ENCODE results near the gene ERP27. TPM values are rescaled to one million over a fixed set of nuclear protein-coding genes. Genes with fewer than 3 reads are reported as not detected.

ERP27 gene
- polyA plus RNA-seq, 3 donors: 20.6 to 27.6 (median 23.0) TPM

DNA sequence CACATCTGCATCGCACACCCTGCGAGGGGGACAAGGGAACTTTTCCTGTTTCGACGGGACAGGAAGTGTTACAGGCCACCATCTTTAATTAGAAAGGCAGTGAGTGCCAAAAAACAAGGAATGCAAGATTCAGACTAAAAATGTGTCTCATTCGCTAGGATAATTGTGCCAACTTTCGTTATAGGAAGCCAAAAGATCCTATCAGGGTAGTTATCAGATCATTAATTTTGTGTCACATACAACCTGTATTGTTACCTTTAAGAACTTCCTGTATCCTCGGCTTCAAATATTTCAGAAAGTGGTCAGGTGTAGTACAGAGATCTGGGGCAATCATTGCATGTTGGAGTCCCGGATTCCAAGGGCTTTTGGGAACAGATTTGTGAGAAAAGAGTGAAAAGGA is 33.5 kb downstream of the ERP27 start:
- no peak for DNase-seq

DNA sequence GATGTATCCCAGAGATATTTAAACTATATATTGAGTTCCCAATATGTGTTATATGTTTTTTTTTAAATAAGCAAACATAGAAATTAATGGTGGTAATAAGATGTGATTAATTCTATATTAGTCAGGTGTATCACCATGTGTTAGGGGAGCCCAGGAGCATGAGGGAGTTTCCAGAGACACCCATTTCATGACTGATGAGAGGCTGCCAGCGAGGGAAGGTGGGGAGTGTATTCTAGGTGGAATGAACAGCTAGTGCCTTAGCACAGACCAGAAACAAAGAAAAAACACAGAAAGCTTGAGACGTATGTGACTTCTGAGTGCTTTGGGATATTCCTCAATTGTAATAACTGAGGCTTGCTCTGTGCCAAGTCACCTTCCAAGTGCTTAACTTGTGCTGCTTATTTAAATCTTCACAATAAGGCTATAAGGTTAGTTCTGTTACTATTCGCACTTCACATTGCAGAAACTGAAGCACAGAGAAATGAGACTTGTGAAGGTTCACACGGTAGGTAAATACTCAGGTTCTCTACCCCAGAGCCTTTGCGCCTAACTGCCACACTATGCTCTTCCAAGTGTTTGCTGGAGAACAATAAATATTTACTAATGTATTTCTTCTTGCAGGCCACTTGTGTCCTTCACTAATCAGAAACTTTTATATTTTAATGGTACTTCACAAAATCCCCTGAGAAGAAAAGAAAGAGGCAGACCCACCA is 34.8 kb downstream of the ERP27 start:
- DNase-seq: no peak

DNA sequence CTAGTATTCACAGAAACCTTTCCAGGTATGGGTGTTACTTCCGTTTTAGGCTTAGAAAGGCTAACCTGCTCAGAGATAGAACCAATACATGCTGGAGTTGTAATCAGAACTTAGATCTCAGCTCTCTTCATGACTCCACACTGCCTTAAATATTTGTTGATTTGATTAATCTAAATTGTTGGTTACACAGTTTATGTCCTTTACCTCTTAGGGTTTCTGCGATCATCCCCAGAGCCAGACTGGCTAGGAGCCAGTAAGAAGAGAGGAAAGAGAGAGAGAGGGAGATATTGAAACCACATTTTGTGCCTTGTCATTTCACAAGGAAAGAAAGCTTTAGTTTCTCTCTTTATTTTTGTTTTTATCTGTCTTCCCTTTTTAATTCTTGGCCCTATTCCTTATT is 35.9 kb downstream of the ERP27 start:
- DNase-seq: no peak

DNA sequence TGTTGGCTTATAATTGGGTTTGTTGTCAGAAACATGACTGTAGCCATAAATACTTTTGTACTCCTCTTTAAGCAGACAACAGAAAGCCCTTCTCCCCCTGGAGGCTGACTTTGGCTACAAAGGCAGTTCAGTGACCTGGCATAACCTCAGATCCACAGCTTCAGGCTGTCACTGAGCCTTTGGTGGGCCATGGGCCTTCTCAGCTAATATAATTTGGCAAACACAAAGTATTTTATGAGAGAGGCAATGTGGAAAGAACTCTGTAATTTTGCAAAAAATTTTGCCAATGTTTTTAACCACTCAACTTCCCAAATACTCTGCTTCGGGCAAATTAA is 37.1 kb downstream of the ERP27 start:
- DNase-seq: no peak

DNA sequence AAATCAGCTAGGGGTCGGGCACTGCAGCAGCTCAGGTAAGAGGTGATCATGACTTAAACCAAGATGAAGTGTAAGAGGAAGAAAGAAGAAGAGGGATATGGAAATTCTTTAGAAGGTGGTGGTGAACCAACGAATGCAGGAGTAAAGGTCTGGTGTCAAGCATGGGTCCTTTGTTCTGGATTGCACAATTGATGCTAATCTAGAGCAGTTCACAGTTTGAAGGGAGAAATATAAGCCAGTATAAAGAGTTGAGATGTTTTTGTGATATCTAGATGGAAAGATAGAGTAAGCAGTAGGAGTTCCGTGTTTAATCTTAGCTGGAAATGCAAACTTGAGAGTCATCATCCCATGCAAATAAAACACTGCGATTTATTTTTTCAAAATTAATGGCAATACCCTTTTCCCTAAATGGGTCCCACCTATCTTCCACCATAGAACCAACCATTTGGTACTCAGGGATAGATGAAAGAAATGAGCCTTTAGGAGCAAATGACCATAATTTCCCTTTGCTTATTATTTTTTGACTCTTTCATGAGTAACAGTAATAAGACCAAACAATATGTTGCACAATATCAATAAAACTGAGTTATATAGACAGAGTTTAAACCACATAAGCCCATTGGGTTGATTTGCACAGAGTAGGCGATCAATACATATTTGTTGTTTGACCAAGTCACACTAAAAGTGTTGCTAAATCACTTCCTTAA is 37.7 kb downstream of the ERP27 start:
- DNase-seq: no peak

DNA sequence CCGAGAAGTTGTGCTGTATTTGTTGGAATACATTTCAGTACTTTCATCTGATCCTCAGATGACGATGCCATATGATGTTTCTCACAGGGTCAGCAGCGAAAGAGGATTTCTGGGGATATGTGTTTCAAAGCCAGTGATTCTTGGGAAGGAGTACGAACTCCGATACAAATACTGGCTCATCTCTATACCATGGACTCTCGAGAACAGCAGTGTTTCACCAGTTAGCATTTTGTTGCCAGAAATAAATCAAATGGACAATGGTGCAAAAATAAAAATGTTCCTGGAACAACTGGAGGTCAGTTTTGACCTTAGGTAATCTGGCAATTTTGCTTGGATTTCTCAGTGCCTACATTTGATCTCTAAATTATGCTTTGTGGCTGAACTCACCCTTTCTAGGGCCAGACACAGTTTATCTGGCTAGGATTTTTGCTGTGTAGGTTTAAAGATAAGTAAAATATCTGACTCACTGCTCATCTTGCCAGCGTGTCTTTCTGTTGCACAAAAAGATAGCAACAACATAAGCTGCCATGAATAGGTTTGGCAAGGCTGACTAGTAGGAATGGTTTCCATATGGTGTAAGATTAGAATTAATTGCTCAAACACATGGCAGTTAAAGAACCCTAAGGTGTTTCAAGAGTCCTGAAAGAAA is 41.7 kb downstream of the ERP27 start:
- DNase-seq: no peak

DNA sequence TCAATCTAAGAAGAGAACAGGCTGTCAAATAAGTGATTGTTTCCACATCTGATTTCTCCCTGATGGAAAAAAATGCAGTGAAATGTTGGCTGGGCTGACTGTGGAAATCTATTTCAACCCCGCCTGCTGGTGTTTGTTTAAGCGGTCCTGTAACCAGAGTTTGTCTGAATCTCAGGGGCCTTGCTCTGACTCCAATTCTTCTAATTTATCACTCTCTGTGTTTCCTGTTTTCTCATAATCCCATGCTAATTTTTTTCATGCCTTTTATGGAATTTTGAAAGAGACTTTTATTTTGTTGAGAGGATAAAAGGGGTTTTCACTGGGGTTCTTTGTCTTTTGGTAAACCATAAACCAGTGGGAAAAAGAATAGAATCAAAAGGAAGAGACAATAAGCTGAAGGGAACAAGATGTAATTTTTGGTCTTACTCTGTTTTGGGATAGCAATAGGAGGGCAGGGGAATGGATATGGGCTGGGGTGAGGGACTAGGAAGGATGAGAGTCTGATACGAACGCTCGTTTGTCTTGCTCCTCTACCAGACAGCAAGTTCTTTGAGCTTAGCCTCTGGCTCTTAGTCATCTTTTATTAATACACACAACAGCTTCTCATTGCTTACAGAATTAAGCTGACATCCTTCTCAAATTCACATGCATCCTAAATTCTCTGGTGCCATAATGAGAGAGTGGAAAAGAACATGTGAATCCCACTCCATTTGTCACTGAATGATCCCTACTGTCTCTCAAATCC is 44.7 kb downstream of the ERP27 start:
- DNase-seq: peak; percentile 46

DNA sequence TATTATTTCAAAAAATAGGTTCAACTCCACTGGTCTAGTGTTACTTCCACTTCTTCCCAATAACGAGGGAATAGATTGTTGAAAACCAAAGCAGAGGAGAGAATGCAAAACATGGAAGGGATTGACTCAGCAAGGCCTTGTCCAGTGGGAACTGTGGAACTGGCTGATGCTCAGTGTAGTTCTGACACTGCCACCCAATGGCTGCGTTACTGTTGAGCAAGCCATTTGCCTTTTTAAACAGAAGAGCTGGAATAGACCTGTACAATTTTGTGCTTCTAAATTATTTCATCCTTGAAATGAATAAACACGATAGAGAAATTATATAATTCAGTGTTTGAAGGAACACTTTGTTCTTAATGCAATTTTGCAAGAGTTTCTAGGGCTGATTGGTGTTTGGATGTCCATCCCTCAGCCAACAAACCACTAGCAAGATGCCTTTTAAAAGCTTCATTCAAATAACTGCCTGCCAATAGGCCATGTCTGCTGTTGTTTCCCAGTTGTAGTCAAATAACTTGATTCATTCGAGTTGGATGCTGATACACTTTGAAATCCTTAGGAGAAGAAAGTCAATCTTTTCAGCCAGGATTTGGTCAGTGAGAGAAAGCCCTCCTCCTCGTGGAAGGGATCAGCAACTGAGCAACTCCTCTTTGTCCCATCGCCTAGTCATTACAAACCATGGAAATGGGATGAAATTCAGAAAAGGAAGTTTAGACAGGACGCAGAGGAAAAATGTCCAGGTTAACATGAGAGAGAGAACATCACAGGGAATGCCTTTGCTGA is 45.4 kb downstream of the ERP27 start:
- no peak for DNase-seq

DNA sequence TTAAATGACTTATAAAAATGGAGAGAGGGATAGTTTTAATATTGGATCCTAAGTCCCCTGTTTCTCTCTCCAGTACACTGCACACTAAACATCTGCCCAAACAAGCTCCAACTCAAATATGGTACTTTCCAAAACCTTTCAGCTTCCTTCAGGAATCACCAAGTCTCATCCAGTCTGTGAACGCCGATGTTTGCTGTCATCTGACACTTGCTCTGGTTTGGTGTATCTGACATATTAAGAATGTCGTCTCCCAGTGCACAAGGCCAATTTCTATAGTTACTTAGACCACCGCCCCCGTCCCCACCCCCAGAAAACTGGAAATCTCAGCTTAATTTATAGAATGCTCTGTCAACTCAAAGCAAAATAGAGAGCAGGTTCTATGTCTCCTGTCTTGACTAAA is 47.6 kb downstream of the ERP27 start:
- DNase-seq: no peak

DNA sequence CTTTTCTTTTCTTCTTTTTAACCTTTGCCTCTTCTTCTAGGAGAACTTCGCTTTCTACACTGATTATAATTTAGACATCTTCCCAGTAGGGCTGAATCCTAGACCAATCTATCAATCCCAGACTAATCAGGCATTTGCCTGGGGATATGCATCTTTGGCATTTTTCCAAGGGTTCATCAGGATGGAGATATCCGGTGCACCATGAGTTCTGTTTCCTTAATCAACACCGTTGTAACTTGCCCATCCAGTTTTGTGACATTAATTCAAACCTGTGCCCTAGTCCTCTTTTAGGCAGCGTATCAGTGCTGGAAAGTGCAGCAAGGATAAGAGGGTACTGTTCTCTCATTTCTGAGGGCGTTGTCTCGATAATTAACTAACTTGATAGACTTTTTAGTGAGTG is 52.1 kb downstream of the ERP27 start:
- no peak for DNase-seq

DNA sequence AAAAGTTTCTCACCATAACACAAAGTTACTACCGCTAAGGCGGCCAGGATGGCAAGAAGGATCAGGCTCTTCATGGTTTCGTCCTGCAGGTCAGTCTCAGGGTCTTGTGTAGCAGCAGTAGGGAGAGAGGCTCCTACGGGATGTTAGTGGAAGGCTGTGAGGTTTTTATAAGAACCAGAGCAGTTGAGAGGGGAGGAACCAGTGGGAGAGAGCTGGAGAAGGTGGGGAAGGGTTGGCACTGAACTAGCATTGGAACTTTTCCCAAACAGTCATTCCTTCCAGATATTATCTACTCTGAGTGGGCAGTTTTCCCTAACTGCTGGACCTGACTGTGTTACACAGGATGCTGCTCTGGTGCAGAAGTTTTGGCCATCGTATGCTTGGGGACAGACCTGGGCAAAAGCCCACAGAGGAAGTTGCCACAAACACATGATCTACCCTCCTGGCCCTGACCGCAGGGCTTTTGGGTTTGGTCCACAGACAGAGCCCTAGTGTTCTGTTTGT is 52.6 kb downstream of the ERP27 start, which contains the start of gene MGP:
TSS of gene MGP (minus strand) at position 137 of the 504 bp plus-strand sequence. CDS start at position 74, 63 bp downstream.
- DNase-seq: no peak

DNA sequence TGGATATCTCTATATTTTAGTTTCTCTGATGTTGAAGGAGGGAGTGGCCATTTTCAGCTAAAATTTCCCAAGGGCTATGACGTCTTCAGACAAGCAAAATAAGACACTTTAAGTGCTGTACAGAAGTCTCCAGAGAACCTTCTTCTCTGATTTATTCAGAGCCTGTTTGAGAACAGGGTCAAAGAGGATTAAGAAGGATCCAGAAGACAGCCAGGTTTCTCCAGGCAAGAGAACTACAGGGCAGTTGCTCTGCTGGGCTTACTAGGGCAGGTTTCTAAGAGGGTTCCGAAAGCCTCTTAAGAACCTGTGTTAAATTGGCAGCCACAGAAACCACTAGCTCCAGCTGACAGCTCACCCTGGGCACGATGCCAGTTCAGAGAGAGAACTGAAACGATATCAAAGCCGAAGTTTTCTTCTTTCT is 53.9 kb downstream of the ERP27 start:
- peak; percentile 72 for DNase-seq

DNA sequence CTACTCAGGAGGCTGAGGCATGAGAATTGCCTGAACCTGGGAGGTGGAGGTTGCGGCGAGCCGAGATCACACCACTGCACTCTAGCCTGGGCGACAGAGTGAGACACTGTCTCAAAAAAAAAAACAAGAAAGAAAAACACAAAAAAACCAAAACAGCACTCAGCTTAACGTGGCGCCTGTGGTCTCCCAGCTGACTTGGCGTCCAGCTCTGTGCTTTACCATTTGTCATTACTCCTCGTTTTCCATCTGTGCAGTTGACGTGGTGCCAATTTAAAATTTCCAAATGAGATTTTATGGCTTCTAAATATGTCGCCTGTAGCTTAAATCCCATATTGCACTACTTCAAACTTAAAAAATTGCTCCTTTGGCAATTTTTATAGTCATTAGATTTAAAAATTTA is 54.7 kb downstream of the ERP27 start:
- peak; percentile 54 for DNase-seq

DNA sequence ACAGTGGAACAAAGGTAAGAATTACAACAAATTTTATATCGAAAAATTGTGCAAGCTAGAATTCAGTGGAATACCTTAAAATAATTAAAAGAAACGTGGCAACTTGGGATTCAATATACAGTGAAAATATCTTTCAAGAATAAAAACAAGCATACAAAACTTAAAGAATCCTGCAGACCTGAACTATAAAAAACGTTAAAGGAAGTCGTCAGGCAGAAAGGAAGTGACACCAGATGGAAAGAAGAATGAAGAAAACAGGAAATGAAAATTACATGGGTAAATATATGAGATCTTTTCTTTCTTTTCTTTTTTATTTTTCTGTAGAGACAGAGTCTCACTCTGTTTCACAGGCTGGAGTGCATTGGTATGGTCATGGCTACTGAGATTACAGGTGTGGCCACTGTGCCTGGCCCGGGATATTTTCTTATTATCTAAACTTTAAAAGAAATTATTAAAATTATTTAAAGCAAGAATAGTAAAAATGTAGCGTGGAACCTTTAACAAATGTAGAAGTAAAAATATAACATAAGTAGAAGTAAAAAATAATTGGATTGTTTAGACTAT is 57.4 kb downstream of the ERP27 start:
- DNase-seq: no peak

DNA sequence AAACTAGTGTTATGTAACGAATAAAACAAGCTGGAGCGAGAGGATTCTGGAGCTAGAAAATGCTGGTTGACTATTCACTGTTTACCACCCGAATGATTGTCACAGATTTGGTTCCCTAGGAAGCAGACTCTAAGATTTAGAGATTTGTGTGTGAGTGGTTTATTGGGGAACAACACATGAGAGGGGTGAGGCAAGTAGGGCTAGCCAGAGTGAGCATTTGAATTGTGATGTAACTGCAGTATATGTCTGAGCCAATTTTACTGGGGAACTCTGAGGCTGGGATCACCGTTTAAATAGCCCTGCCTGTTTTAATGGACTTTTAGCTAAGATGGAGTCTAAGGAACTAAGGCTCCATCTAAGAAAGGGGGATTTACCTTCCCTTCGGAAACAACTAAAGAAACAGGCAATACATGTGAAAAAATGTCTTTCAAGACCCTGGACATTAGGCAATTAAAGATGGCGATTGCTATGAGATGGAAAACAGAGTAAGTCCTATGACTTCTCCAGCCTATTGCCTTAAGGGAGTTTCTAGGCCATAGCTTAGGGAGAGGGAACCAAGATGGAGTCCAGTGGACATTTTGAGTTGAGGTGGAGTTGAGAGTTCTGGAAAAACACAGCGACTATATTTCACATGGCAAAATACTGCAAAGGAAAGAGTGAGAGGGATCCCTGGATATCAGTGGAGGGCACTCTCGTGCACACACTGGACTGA is 59.0 kb downstream of the ERP27 start:
- DNase-seq: no peak

DNA sequence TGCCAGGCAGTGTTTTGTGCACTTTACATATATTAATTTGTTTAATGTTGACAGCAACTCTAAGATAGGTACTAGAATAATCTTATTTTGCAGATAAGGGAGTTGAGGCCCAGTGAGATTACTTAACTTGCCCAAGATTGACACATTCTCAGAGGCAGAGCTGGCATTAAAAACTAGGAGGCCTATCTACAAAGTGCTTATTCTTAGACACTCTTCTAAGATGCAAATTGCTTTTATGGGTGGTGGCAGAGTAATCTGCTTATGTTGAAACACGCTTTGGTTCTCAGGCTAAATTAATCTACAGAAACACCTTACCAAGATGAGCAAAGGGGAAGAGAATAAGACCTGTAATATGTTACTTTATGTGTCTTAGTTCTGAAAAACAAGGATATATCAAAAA is 59.8 kb downstream of the ERP27 start:
- no peak for DNase-seq

DNA sequence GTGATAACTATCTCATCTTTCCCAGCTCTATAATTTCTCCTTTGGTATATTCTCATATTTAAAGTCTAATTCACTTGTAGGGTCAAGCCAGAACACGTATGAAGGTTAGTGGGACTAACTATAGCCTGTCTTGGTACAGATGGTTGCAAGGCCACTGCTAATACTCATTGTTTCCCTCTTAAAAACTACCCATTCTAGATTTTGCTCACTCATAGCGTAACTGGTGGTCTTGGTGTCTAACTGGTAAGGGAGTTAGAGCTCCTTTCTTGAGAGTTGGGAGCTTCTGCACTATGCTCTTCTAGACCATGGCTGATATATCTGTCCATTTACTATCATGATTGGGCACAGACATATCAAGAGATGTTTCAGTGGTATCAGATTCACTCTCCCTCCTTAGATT is 61.5 kb downstream of the ERP27 start:
- no peak for DNase-seq

DNA sequence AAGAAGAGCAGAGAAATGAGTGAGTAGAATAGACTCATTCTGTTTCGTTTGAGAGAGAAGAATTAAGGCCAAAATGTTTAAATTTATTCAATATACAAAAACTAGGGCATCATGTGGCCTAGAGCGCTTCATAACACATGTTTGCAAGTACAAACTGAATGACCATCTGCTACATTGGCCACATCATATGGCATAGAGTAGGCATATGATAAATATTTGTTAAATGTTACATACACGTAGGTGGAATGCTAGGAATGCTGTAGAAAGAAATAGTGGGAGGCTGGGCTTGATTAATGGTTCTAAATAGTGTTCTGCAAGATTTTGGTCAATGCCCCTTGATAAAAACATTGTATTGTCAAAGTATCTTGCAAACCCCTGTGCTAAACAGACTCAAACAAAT is 63.5 kb downstream of the ERP27 start:
- no peak for DNase-seq

DNA sequence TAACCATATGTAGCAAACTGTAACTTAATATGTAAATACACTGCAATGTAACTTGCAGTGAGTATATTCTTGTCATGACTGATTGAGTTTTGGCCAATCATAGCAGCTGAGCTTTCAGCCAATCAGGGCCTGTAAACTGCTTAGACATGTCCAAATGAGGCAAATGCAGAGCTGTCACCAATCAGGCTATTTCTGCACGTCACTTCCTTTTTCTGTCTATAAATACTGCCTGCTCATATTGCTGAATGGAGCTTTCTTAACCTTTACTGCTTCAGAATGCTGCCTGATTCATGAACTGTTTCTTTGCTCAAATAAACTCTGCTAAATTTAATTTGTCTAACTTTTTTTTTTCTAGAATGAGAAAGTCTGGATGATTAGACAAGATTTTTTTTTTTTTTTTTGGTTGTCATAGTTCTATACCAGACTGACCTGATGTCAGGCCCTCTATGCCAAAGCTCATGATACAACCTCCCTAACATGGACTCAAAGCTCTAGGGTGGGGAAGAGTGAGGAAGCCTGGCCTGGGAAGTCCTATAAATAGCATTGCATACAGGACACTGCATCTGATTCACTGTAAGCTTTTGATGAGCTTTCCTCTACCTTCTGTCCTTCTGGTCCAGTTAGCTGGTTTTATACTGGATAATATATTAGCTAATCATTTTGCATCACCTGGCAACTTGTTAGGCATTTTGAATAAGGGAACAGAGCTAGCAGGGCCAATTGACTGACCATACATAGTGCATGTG is 64.7 kb downstream of the ERP27 start:
- no peak for DNase-seq

DNA sequence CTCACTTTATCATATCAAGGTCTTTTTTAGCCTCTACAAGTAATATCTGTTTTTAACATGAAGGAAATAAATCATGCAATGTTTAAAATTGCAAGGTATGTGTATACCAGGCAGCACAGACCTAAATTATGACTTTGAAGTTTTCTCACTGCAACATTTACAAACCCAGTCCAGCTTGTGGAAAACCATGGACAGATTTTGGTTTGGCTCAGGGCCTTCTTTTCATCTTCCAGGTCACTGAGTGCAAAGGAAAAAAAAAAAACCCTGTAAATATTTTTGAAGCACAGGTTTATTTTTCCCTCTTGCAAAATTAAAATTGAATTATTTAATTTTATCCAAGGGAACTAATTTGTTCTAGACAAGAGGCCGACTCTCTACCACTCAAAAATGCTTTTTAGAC is 66.5 kb downstream of the ERP27 start:
- no peak for DNase-seq

Measured in renal pelvis (tissue), 4 donors.